DND-41 (cell line): Measurements from ENCODE around the gene ACBD6.

Experiments used
- ATAC-seq: fragments of 200-7000 bp; cut with Tn5 transposase; 3 replicates; pipeline ENCODE4 v1.9.1; 2021; ENCODE audit warnings: low read depth; ENCODE audit not compliant: insufficient read depth
- DNase-seq: peaks from one replicate; pipeline ENCODE4 v3.0.0-alpha.2; 2020
- H2AFZ ChIP-seq: 2 replicates; pipeline ENCODE4 v1.6.0; 2012; ENCODE audit warnings: low read depth, low read length
- H3K27ac ChIP-seq: 2 replicates; pipeline ENCODE4 v1.5.1; 2012; ENCODE audit warnings: low read length, inconsistent platforms
- H3K27me3 ChIP-seq: fragments of 200-600 bp; sonication (generic); 2 replicates; pipeline ENCODE4 v1.6.0; 2012; ENCODE audit warnings: low read length, mild to moderate bottlenecking, inconsistent platforms; ENCODE audit not compliant: insufficient read depth, poor library complexity
- H3K36me3 ChIP-seq: 2 replicates; pipeline ENCODE4 v1.5.1; 2012; ENCODE audit warnings: low read length, inconsistent platforms; ENCODE audit not compliant: insufficient read depth
- H3K4me1 ChIP-seq: 2 replicates; pipeline ENCODE4 v1.5.1; 2012; ENCODE audit warnings: mild to moderate bottlenecking, low read length; ENCODE audit not compliant: insufficient read depth
- H3K4me2 ChIP-seq: 2 replicates; pipeline ENCODE4 v1.6.0; 2012; ENCODE audit warnings: mild to moderate bottlenecking, moderate library complexity, low read length, inconsistent platforms; ENCODE audit not compliant: insufficient read depth
- H3K4me3 ChIP-seq, 2 experiments: fragments of 200-600 bp in 1 of 2; shearing (Covaris generic) in 1 of 2; 2 replicates each; pipeline ENCODE4 v1.5.1; 2012 to 2016; ENCODE audit warnings: inconsistent platforms in 2 of 2, low read length in 2 of 2, mild to moderate bottlenecking in 2 of 2, low read depth in 1 of 2, moderate library complexity in 1 of 2
- H3K79me2 ChIP-seq: 2 replicates; pipeline ENCODE4 v1.6.0; 2012; ENCODE audit warnings: low read length, inconsistent platforms; ENCODE audit not compliant: insufficient read depth
- H3K9ac ChIP-seq: 2 replicates; pipeline ENCODE4 v1.6.0; 2012; ENCODE audit warnings: low read depth, mild to moderate bottlenecking, inconsistent platforms, low read length, moderate library complexity
- H3K9me3 ChIP-seq: 2 replicates; pipeline ENCODE4 v1.5.1; 2012; ENCODE audit warnings: low read length, moderate library complexity, mild to moderate bottlenecking, inconsistent platforms; ENCODE audit not compliant: insufficient read depth, severe bottlenecking
- H4K20me1 ChIP-seq: 2 replicates; pipeline ENCODE4 v1.6.0; 2012; ENCODE audit warnings: low read length; ENCODE audit not compliant: insufficient read depth
- CTCF ChIP-seq: IDR thresholded peaks from 2 replicates; pipeline ENCODE4 v1.5.1; 2012; ENCODE audit warnings: borderline replicate concordance, low read length, moderate library complexity, mild to moderate bottlenecking; ENCODE audit not compliant: poor library complexity, severe bottlenecking; ENCODE audit errors: extremely low read depth
- EZH2 ChIP-seq: IDR thresholded peaks from 3 replicates; pipeline ENCODE4 v1.6.1; 2012; ENCODE audit warnings: borderline replicate concordance, low read depth, mild to moderate bottlenecking, moderate library complexity, low read length, inconsistent platforms; ENCODE audit not compliant: severe bottlenecking

The ACBD6 gene

GRCh38 chr1:180365039-180365438 is 137.3 kb downstream of the ACBD6 start:
- ATAC-seq: no peak
- H3K4me3 ChIP-seq: no peak overlapping the region
- no peak overlapping the region for H3K27ac ChIP-seq
- TF ChIP-seq CTCF (peak; percentile 28), EZH2 (no peak)
- no peaks in the 10 kb centered on the region for H3K4me1 ChIP-seq
- no peak overlapping the region for H3K9ac ChIP-seq
- H3K79me2 ChIP-seq: peaks cover 5% of the 10 kb centered on the region; the same call in 1 of the 2 replicates
- no peak overlapping the region for H2AFZ ChIP-seq
- no peaks in the 10 kb centered on the region for H3K27me3 ChIP-seq
- H3K4me2 ChIP-seq: no peak overlapping the region
- H3K36me3 ChIP-seq: no peaks in the 10 kb centered on the region
- no peak for DNase-seq
- H3K9me3 ChIP-seq: no peaks in the 10 kb centered on the region
- no peaks in the 10 kb centered on the region; the same call in 1 of the 2 replicates for H4K20me1 ChIP-seq

DNA sequence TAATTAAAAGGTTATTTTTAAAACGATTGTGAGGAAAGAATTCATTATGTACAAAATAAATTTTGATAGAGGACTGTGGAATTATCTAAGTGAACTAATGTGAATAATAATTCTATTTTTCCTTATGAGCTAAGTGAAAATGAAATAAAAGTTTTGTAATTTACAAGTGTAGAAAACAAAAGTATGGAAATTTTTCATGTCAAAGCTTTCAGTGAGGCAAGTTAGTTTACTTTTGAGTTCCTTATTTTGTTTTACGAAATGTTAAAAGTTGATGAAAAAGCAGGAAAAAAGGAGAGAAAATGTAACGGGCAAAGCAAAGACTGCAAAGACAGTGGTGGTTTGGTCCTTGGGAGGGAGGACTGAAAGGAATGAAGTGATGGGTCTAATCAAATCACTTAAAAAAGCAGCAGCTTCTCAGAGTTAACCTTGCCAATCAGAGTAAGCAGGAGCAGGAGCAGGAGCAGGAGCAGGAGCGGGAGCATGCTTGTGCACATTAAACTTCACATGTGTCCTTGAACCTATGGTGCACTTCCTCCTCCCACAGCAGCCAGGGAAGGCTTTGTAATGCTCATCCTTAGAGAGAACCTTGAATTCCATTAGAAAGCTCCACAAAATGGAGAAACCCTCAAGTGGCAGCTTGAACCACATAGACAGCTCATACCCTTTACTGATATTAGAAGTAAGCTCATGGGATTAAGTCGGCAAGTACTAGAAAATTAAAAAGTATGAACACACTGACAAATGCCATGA is 139.0 kb downstream of the ACBD6 start:
- DNase-seq (no peak), ATAC-seq (no peak)
- no peaks in the 10 kb centered on the region for H3K27me3 ChIP-seq
- no peak overlapping the region for H3K27ac ChIP-seq
- no peaks in the 10 kb centered on the region for H3K9me3 ChIP-seq
- no peak overlapping the region for H3K4me3 ChIP-seq
- H3K36me3 ChIP-seq: no peaks in the 10 kb centered on the region
- TF ChIP-seq CTCF (no peak), EZH2 (no peak)
- H3K4me2 ChIP-seq: no peak overlapping the region
- peaks cover 2% of the 10 kb centered on the region; the same call in 1 of the 2 replicates for H3K79me2 ChIP-seq
- H3K9ac ChIP-seq: no peak overlapping the region
- no peak overlapping the region for H2AFZ ChIP-seq
- H4K20me1 ChIP-seq: no peaks in the 10 kb centered on the region
- no peaks in the 10 kb centered on the region for H3K4me1 ChIP-seq

- Histone ChIP-seq H3K9me3 (no peaks in the 10 kb centered on the region), H3K9ac (no peak overlapping the region), H4K20me1 (no peaks in the 10 kb centered on the region), H3K27ac (no peak overlapping the region), H3K4me3 (no peak overlapping the region), H2AFZ (no peak overlapping the region), H3K4me1 (no peaks in the 10 kb centered on the region), H3K79me2 (peaks cover 2% of the 10 kb centered on the region; the same call in 1 of the 2 replicates), H3K4me2 (no peak overlapping the region), H3K36me3 (no peaks in the 10 kb centered on the region), H3K27me3 (no peaks in the 10 kb centered on the region)
- no peak for DNase-seq
- TF ChIP-seq EZH2: no peak
- TF ChIP-seq CTCF: no peak
- ATAC-seq: no peak
Measured at GRCh38 chr1:180360333-180361075, 141.9 kb downstream of the ACBD6 start.
